KOPT-K1 (cell line): ENCODE measurements around the gene HMOX1.
A peak's percentile ranks its signal among the peaks of the same experiment; 100 is the strongest.

Experiments
- H3K27ac ChIP-seq: fragments of 200-600 bp; sonication (generic); 2 replicates; pipeline ENCODE4 v1.5.1; 2016; ENCODE audit warnings: antibody characterized with exemption, mild to moderate bottlenecking, low read depth, low read length; ENCODE audit not compliant: poor library complexity, severe bottlenecking
- H3K36me3 ChIP-seq: fragments of 200-600 bp; sonication (generic); 2 replicates; pipeline ENCODE4 v1.5.1; 2017; ENCODE audit warnings: antibody characterized with exemption, mild to moderate bottlenecking, low read length, moderate library complexity; ENCODE audit not compliant: insufficient read depth
- H3K9me3 ChIP-seq: fragments of 200-600 bp; sonication (generic); 2 replicates; pipeline ENCODE4 v1.5.1; 2017; ENCODE audit warnings: antibody characterized with exemption, low read length, mild to moderate bottlenecking; ENCODE audit not compliant: insufficient read depth, poor library complexity, severe bottlenecking

HMOX1 gene

GRCh38 chr22:35380537-35381423 is at the start of gene HMOX1:
Gene HMOX1 (plus strand): TSS chr22:35381096. CDS start chr22:35381174, 78 bp downstream.
- H3K27ac ChIP-seq, result no peak within 1 kb of the TSS
- H3K9me3 ChIP-seq, result no peaks in the 10 kb centered on the region
- no peaks in the 10 kb centered on the region for H3K36me3 ChIP-seq

GRCh38 chr22:35332278-35332677 is 48.6 kb upstream of the HMOX1 start:
- H3K36me3 ChIP-seq, result peaks cover 37% of the 10 kb centered on the region
- H3K9me3 ChIP-seq, result no peaks in the 10 kb centered on the region
- H3K27ac ChIP-seq, result peak overlapping the region; percentile 76

DNA sequence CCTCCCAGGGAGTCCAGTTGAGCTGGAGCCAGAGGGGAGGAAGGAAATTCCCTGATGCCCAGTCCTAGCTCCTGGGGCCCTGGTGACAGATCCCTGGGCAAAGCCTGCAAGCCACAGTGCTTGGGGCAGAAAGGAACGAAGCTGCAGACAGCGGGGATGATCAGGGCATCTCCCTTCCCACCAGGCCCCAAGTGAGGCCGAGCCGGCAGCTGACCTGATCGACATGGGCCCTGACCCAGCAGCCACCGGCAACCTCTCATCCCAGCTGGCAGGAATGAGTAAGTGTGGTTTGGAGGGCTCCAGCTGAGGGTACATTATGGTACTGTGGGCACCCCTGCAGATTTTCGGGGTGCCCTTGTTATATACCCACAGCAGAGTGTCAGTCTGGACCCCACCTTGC is 47.7 kb upstream of the HMOX1 start:
- Histone ChIP-seq H3K27ac (peak overlapping the region; percentile 76), H3K9me3 (no peaks in the 10 kb centered on the region), H3K36me3 (peaks cover 27% of the 10 kb centered on the region)

DNA sequence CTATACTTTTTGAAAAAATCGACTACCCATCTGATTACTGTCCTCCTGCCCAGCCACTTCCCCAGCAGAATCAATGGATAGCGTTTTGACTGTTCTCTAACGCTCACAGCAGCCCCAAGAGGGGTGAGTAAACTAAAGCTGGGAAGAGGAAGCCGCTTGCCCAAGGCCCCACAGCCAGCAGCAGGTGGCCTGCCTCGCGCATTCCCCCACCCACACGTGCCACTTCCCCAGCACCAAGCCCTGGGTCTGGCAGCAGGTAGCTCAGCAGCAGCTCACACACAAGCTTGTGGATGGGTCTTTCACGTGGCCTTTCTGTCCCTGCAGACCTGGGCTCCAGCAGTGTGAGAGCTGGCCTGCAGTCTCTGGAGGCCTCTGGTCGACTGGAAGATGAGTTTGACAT is 46.9 kb upstream of the HMOX1 start:
- H3K27ac ChIP-seq, result peak overlapping the region; percentile 76
- H3K36me3 ChIP-seq, result peaks cover 29% of the 10 kb centered on the region
- H3K9me3 ChIP-seq, result no peaks in the 10 kb centered on the region

DNA sequence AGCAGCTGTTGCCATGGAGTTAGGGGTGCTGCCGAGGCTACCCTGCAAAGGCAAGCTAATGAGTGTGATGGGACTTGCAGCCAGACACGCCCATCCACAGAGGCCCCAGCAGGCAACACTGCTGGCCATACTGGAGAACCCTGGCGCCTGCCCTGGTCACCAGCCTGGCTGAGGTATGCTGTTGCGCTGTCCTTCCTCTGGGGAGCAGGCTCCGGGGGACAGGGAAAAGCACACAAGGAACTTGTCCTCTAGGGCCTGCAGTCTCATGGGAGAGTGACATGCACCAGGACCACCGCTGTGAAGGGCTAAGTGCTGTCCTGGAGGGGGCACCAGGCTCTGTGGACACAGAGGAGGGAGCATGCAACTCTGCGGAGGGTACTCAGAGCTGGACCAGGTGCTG is 45.4 kb upstream of the HMOX1 start:
- Histone ChIP-seq H3K9me3 (no peaks in the 10 kb centered on the region), H3K27ac (peak overlapping the region; percentile 76)

GRCh38 chr22:35335936-35336781 is 44.7 kb upstream of the HMOX1 start:
- H3K36me3 ChIP-seq, result peaks cover 31% of the 10 kb centered on the region
- H3K27ac ChIP-seq, result peak overlapping the region; percentile 76

More for the DNA sequence above, 45.4 kb upstream of the HMOX1 start:
- H3K36me3 ChIP-seq, result peaks cover 29% of the 10 kb centered on the region

DNA sequence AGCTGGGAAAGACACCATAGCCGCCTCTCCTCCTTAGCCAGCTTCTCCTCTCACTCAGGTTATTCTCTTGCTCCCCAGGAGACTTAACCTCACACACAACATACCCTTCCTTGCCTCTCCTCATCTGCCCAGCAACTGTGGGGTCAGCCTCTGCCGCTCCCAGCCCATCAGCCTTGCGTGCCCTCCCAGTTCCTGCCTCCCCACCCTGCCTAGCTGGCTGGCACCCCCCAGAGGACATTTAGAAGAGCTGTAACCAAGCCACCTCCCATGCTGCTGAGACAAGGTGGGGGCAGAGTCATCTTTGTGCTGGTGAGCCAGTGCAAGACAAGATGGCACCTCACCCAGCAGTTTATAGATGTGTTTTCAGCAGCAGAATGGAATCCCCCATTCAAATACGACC is 43.0 kb upstream of the HMOX1 start:
- peaks cover 29% of the 10 kb centered on the region for H3K36me3 ChIP-seq
- H3K27ac ChIP-seq, result peak overlapping the region; percentile 7
- no peaks in the 10 kb centered on the region for H3K9me3 ChIP-seq

More at GRCh38 chr22:35335936-35336781, 44.7 kb upstream of the HMOX1 start:
- no peaks in the 10 kb centered on the region for H3K9me3 ChIP-seq

DNA sequence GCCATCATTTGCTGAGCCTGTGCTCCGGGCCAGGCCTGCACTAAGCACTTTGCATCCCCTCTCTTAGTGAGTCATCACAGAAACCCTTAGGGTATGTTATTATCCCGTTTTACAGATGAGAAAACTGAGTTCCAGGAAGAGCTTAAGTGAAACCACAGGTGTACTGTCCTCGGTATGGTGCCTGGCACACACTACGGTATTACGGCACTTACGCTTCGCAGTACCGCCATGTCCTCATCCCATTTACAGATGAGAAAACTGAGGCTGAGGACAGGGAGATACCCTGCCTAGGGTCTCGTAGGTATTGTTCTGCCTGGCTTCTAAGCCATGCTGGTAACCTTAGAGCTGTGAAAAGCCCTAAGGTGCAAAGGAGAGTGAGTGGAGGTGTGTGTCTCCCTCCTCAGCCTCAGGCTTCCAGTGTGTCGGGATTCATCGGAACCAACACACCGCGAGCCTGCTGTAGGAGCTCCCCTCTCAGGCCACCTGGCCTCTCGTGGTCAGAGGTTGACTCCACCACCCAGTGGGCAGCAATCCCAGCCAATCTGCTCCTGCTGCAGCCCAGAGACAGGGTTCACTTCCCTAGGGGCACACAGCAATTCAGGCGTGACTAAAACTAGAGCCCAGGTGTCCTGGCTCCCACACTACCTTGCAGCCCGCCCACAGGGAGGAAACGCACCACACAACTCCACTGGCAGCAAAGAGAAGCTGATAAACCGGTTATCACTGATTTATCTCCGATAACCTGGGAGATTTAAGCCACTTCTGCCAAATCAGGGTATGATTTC is 39.6 kb upstream of the HMOX1 start:
- H3K9me3 ChIP-seq, result no peaks in the 10 kb centered on the region
- H3K27ac ChIP-seq, result no peak overlapping the region
- peaks cover 29% of the 10 kb centered on the region for H3K36me3 ChIP-seq

- no peaks in the 10 kb centered on the region for H3K9me3 ChIP-seq
- H3K27ac ChIP-seq, result no peak overlapping the region
- peaks cover 24% of the 10 kb centered on the region; the same call in 1 of the 2 replicates for H3K36me3 ChIP-seq
Measured at GRCh38 chr22:35342390-35342789, 38.5 kb upstream of the HMOX1 start.

DNA sequence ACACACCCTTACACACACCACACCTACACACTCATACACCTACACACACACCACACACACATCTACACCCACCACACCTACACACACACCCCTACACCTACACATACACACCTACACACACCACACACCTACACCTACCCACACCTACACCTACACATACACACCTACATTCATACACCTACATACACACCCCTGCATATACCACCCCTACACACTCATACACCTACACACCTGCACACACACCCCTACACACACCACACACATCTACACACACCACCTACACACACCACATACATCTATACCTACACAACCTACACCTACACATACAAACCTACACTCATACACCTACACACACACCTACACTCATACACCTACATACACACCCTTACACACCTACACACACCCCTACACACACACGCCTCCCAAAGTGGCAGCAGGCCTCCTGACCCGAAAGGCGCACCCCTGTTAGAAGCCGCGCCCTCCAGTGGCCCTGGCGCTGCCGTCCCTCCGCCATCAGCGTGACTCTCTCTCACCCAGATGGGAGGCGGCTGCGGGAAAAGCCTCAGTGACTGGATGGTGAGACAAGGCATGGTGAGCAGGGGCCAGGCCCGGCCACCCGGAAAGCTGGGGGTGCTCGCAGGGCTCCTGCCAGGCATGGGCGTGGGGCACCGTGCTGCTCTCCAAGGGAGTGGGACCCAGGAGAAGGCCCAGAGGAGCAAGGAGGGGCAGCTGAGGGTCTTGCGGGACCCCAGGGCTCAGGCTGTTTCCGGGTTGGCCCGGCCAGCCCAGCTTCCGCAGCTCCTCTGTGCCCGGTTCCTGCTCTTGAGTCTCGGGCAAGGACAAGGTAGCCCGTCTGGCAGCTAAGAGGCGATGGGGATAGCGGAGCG is 37.0 kb upstream of the HMOX1 start:
- peaks cover 19% of the 10 kb centered on the region; the same call in 1 of the 2 replicates for H3K36me3 ChIP-seq
- no peaks in the 10 kb centered on the region for H3K9me3 ChIP-seq
- H3K27ac ChIP-seq, result no peak overlapping the region

DNA sequence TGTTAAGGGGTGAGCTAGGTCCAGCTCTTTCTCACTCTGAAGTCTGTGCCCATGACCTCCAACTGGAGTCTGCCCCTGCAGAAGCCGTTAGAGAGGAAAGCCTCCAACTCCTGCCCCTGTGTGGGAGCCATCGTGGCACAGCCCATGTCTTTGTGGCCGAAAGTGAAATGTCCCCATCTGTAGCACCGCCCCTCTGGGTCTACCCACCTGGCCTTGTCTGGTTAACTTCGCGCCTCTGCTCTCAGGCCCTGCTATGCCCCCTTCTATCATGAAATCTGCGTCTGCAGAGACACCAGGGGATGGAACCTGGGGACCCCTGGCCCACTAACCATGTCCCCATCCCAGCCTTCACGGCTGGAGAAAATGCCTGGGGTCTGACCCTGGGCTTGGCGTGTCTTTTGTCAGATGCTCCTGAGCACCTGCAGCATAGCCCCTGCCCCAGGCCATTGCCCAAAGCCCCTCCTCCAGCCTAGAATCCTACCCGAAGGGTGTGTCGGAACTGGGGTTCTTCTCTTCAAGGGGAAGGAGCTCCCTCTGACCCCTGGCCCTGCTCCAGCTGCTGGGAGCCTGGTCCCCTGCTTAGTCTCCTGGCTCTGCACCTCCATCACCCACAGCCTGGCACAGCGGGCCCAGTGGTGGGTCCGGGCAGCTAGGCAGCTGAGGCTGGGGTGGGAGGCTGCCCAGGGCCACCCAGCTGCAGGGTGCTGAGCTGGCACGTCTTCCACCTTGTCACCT is 35.8 kb upstream of the HMOX1 start:
- H3K9me3 ChIP-seq, result no peaks in the 10 kb centered on the region
- no peak overlapping the region for H3K27ac ChIP-seq
- H3K36me3 ChIP-seq, result peaks cover 18% of the 10 kb centered on the region; the same call in 1 of the 2 replicates

DNA sequence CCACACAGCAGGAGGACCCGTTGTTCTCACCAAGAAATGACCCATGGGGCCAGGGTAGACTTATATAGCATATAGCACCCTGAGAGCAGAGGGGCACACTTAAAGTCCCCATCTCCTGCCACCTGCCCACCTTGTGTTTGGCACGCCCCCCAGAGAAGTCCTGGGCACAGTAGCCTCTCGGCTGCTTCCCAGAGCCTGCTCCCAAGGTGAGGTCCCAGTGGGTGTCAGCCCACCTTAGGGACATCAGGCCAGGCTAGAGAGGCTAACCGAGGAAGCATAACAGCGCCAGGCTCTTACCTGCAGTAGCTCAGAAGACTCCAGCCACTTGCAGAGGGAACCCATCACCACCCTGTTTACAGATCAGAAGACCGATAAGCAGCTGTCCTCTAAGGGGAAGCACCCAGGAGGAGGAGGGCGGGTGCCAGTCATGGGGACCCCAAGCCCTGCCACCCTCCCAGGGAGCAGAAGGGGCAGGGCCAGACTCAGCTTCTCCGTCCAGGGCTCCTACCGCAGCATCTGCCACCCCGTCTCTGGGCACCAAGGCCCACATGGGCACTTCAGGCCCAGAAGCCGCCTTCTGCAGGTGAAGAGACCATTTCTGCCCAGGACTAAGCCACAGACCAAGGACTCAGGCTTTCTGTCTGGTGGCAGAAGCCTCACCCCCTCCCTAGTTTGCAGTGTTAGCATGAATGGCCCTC is 34.9 kb upstream of the HMOX1 start:
- no peak overlapping the region for H3K27ac ChIP-seq
- H3K36me3 ChIP-seq, result peaks cover 18% of the 10 kb centered on the region; the same call in 1 of the 2 replicates
- no peaks in the 10 kb centered on the region for H3K9me3 ChIP-seq
